ENCODE data around the gene KIAA0408. TPM values are rescaled to one million over a fixed set of nuclear protein-coding genes. Genes with fewer than 3 reads are reported as not detected.
A peak's percentile ranks its signal among the peaks of the same experiment; 100 is the strongest.

The KIAA0408 gene
- 1 to 10 TPM in 3 of 4 donors, under 1 TPM in 1; 0.80 to 3.0 (median 1.8) TPM for total RNA-seq

- H3K4me3 ChIP-seq (ENCODE audit: low read depth, poor library complexity, severe bottlenecking) = no peak within 1 kb of the TSS
- TF ChIP-seq CTCF (IDR thresholded peaks at IDR 0.05) (no peak), POLR2A (IDR thresholded peaks at IDR 0.05) (no peak)
- DNase-seq (ENCODE audit: low spot score in 2 of 2) = peak in 1 of 2 donors; percentile 70
- WGBS, 2 donors = 33 to 47% methylated on average over 4 of the region's 4 CpGs
- intact Hi-C loops (cut with DNase I; ENCODE audit: low total_unique reads) = no loop called here
Observed at GRCh38 chr6:127459231-127459641, at the start of gene KIAA0408. KIAA0408 (minus strand) TSS chr6:127459389; CDS start chr6:127453981, 5,408 bp downstream.

GRCh38 chr6:127506894-127507293 is 47.7 kb upstream of the KIAA0408 start:
- no peak for DNase-seq (ENCODE audit: low spot score in 2 of 2)
- no peak for TF ChIP-seq CTCF (IDR thresholded peaks at IDR 0.05)
- TF ChIP-seq POLR2A (IDR thresholded peaks at IDR 0.05) = no peak
- 84% methylated on average over 1 of the region's 1 CpG for WGBS, 2 donors
- intact Hi-C loops (cut with DNase I; ENCODE audit: low total_unique reads) = no loop called here
- H3K4me3 ChIP-seq (ENCODE audit: low read depth, poor library complexity, severe bottlenecking) = no peak overlapping the region

- intact Hi-C loops (cut with DNase I; ENCODE audit: low total_unique reads) = no loop called here
- no peak for DNase-seq (ENCODE audit: low spot score in 2 of 2)
- TF ChIP-seq POLR2A (IDR thresholded peaks at IDR 0.05) (no peak), CTCF (IDR thresholded peaks at IDR 0.05) (no peak)
- H3K4me3 ChIP-seq (ENCODE audit: low read depth, poor library complexity, severe bottlenecking) = no peak overlapping the region
- WGBS, 2 donors = 93 to 94% methylated on average over 3 of the region's 3 CpGs
Observed at GRCh38 chr6:127503022-127503421, 43.8 kb upstream of the KIAA0408 start.

- intact Hi-C loops (cut with DNase I; ENCODE audit: low total_unique reads) = no loop called here
Observed at GRCh38 chr6:127497410-127497809, 38.2 kb upstream of the KIAA0408 start.

GRCh38 chr6:127496471-127496870 is 37.3 kb upstream of the KIAA0408 start:
- WGBS, 2 donors = 60 to 69% methylated on average over 1 of the region's 1 CpG
- no peak for TF ChIP-seq POLR2A (IDR thresholded peaks at IDR 0.05)
- no peak for TF ChIP-seq CTCF (IDR thresholded peaks at IDR 0.05)
- no peak overlapping the region for H3K4me3 ChIP-seq (ENCODE audit: low read depth, poor library complexity, severe bottlenecking)
- no peak for DNase-seq (ENCODE audit: low spot score in 2 of 2)
- intact Hi-C loops (cut with DNase I; ENCODE audit: low total_unique reads) = no loop called here

More at GRCh38 chr6:127497410-127497809, 38.2 kb upstream of the KIAA0408 start:
- no peak for DNase-seq (ENCODE audit: low spot score in 2 of 2)
- H3K4me3 ChIP-seq (ENCODE audit: low read depth, poor library complexity, severe bottlenecking) = no peak overlapping the region
- 65% methylated on average over 1 of the region's 1 CpG for WGBS, 2 donors
- no peak for TF ChIP-seq CTCF (IDR thresholded peaks at IDR 0.05)
- no peak for TF ChIP-seq POLR2A (IDR thresholded peaks at IDR 0.05)

- TF ChIP-seq CTCF (IDR thresholded peaks at IDR 0.05) (no peak), POLR2A (IDR thresholded peaks at IDR 0.05) (no peak)
- no peak for DNase-seq (ENCODE audit: low spot score in 2 of 2)
- intact Hi-C loops (cut with DNase I; ENCODE audit: low total_unique reads) = no loop called here
- no peak overlapping the region for H3K4me3 ChIP-seq (ENCODE audit: low read depth, poor library complexity, severe bottlenecking)
Observed at GRCh38 chr6:127494240-127494767, 35.1 kb upstream of the KIAA0408 start.
